ENCODE data around the gene TMEM17.

TMEM17 gene

GRCh38 chr2:62511636-62512035, 5.6 kb upstream of the TMEM17 start:
- DNase-seq (ENCODE audit: low read depth), result no peak

- DNase-seq (ENCODE audit: low read depth), result no peak
Observed at GRCh38 chr2:62506421-62506750, 391 bp upstream of the TMEM17 start.

- DNase-seq (ENCODE audit: low read depth), result no peak
Observed at GRCh38 chr2:62505109-62505749, 766 bp downstream of the TMEM17 start.

- DNase-seq (ENCODE audit: low read depth), result no peak
Observed at GRCh38 chr2:62504657-62505056, 1.3 kb downstream of the TMEM17 start.

GRCh38 chr2:62501794-62502500, 4.0 kb downstream of the TMEM17 start:
- DNase-seq (ENCODE audit: low read depth), result peak; percentile 69

GRCh38 chr2:62501069-62501468, 4.9 kb downstream of the TMEM17 start:
- DNase-seq (ENCODE audit: low read depth), result no peak

- DNase-seq (ENCODE audit: low read depth), result no peak
Observed at GRCh38 chr2:62499430-62500060, 6.5 kb downstream of the TMEM17 start.

GRCh38 chr2:62498739-62499138, 7.3 kb downstream of the TMEM17 start:
- no peak for DNase-seq (ENCODE audit: low read depth)

- DNase-seq (ENCODE audit: low read depth), result no peak
Observed at GRCh38 chr2:62495761-62496160, 10.2 kb downstream of the TMEM17 start.

GRCh38 chr2:62492048-62492447, 13.9 kb downstream of the TMEM17 start:
- DNase-seq (ENCODE audit: low read depth), result no peak

GRCh38 chr2:62489702-62490101, 16.3 kb downstream of the TMEM17 start:
- DNase-seq (ENCODE audit: low read depth), result no peak

GRCh38 chr2:62489162-62489561, 16.8 kb downstream of the TMEM17 start:
- peak; percentile 59 for DNase-seq (ENCODE audit: low read depth)

GRCh38 chr2:62486439-62486765, 19.6 kb downstream of the TMEM17 start:
- DNase-seq (ENCODE audit: low read depth), result no peak

GRCh38 chr2:62485761-62486438, 20.1 kb downstream of the TMEM17 start:
- DNase-seq (ENCODE audit: low read depth), result peak; percentile 51

GRCh38 chr2:62482558-62483352, 23.2 kb downstream of the TMEM17 start:
- DNase-seq (ENCODE audit: low read depth), result no peak

GRCh38 chr2:62479917-62480316, 26.1 kb downstream of the TMEM17 start:
- DNase-seq (ENCODE audit: low read depth), result no peak

GRCh38 chr2:62478093-62478580, 27.9 kb downstream of the TMEM17 start:
- DNase-seq (ENCODE audit: low read depth), result no peak

- no peak for DNase-seq (ENCODE audit: low read depth)
Observed at GRCh38 chr2:62477573-62477972, 28.4 kb downstream of the TMEM17 start.

- DNase-seq (ENCODE audit: low read depth), result no peak
Observed at GRCh38 chr2:62475172-62476011, 30.6 kb downstream of the TMEM17 start.

- no peak for DNase-seq (ENCODE audit: low read depth)
Observed at GRCh38 chr2:62474176-62474575, 31.8 kb downstream of the TMEM17 start.

- DNase-seq (ENCODE audit: low read depth), result no peak
Observed at GRCh38 chr2:62473246-62473827, 32.7 kb downstream of the TMEM17 start.
